SKM-1 (cell line): Measurements from ENCODE around the gene EXPH5.
"Not testable (repeated sequence)": the region's sequence is repeated elsewhere in the genome, so short reads cannot be mapped to it uniquely, and the experiment has no call there.

Experiments used
- DNase-seq: peaks from one replicate; lab custom pipeline; 2025; ENCODE audit not compliant: unreplicated experiment; lab: John Stamatoyannopoulos, UW

EXPH5 gene

GRCh38 chr11:108601150-108601549 is 7.6 kb upstream of the EXPH5 start:
- DNase-seq: no peak

- DNase-seq: no peak
Measured at GRCh38 chr11:108599978-108600377, 6.4 kb upstream of the EXPH5 start.

- DNase-seq: no peak
Measured at GRCh38 chr11:108597736-108598355, 4.3 kb upstream of the EXPH5 start.

GRCh38 chr11:108596701-108597100 is 3.1 kb upstream of the EXPH5 start:
- no peak for DNase-seq

GRCh38 chr11:108593923-108594434 is 411 bp upstream of the EXPH5 start:
- DNase-seq: no peak

- no peak for DNase-seq
Measured at GRCh38 chr11:108592591-108593213, 866 bp downstream of the EXPH5 start.

- DNase-seq: no peak
Measured at GRCh38 chr11:108591893-108592292, 1.7 kb downstream of the EXPH5 start.

- DNase-seq: no peak
Measured at GRCh38 chr11:108589136-108589535, 4.4 kb downstream of the EXPH5 start.

- DNase-seq: no peak
Measured at GRCh38 chr11:108588287-108588686, 5.3 kb downstream of the EXPH5 start.

GRCh38 chr11:108587109-108587508 is 6.5 kb downstream of the EXPH5 start:
- DNase-seq: no peak

GRCh38 chr11:108586600-108586999 is 7.0 kb downstream of the EXPH5 start:
- DNase-seq: peak; percentile 36

- not testable (repeated sequence) for DNase-seq
Measured at GRCh38 chr11:108586185-108586584, 7.4 kb downstream of the EXPH5 start.

GRCh38 chr11:108584973-108585372 is 8.6 kb downstream of the EXPH5 start:
- DNase-seq: no peak

GRCh38 chr11:108580645-108581044 is 12.9 kb downstream of the EXPH5 start:
- DNase-seq: no peak

GRCh38 chr11:108580043-108580442 is 13.5 kb downstream of the EXPH5 start:
- DNase-seq: no peak

GRCh38 chr11:108576523-108576922 is 17.0 kb downstream of the EXPH5 start:
- no peak for DNase-seq

GRCh38 chr11:108574675-108575074 is 18.9 kb downstream of the EXPH5 start:
- no peak for DNase-seq

- no peak for DNase-seq
Measured at GRCh38 chr11:108571001-108571400, 22.6 kb downstream of the EXPH5 start.

- no peak for DNase-seq
Measured at GRCh38 chr11:108569896-108570295, 23.7 kb downstream of the EXPH5 start.

GRCh38 chr11:108568195-108568858 is 25.2 kb downstream of the EXPH5 start:
- DNase-seq: no peak

GRCh38 chr11:108565653-108566052 is 27.9 kb downstream of the EXPH5 start:
- DNase-seq: no peak
